ENCODE data around the gene CRACR2A.

CRACR2A gene

GRCh38 chr12:3740480-3741231 is 12.3 kb downstream of the CRACR2A start:
- DNase-seq (ENCODE audit: low read depth): no peak
- H3K4me3 ChIP-seq (ENCODE audit: low read depth, low read length): no peak overlapping the region
- TF ChIP-seq MAX (IDR thresholded peaks at IDR 0.05; ENCODE audit: low read depth, low read length): no peak
- TF ChIP-seq CTCF (IDR thresholded peaks at IDR 0.05; ENCODE audit: low read depth, low read length): no peak
- no peak for TF ChIP-seq POLR2A (IDR thresholded peaks at IDR 0.05; ENCODE audit: extremely low read depth, insufficient read length)
- no peak for TF ChIP-seq MYC (IDR thresholded peaks at IDR 0.05; ENCODE audit: low read depth, low read length)

- TF ChIP-seq MAX (IDR thresholded peaks at IDR 0.05; ENCODE audit: low read depth, low read length): no peak
- no peak for TF ChIP-seq MYC (IDR thresholded peaks at IDR 0.05; ENCODE audit: low read depth, low read length)
- TF ChIP-seq CTCF (IDR thresholded peaks at IDR 0.05; ENCODE audit: low read depth, low read length): no peak
- TF ChIP-seq POLR2A (IDR thresholded peaks at IDR 0.05; ENCODE audit: extremely low read depth, insufficient read length): no peak
- no peak overlapping the region for H3K4me3 ChIP-seq (ENCODE audit: low read depth, low read length)
- DNase-seq (ENCODE audit: low read depth): no peak
These were observed 17.5 kb downstream of the CRACR2A start for GRCh38 chr12:3735432-3735831.

GRCh38 chr12:3732901-3733300 is 20.0 kb downstream of the CRACR2A start:
- TF ChIP-seq MAX (IDR thresholded peaks at IDR 0.05; ENCODE audit: low read depth, low read length): no peak
- TF ChIP-seq MYC (IDR thresholded peaks at IDR 0.05; ENCODE audit: low read depth, low read length): no peak
- no peak for TF ChIP-seq CTCF (IDR thresholded peaks at IDR 0.05; ENCODE audit: low read depth, low read length)
- TF ChIP-seq POLR2A (IDR thresholded peaks at IDR 0.05; ENCODE audit: extremely low read depth, insufficient read length): no peak
- no peak for DNase-seq (ENCODE audit: low read depth)
- no peak overlapping the region for H3K4me3 ChIP-seq (ENCODE audit: low read depth, low read length)

GRCh38 chr12:3730111-3730510 is 22.8 kb downstream of the CRACR2A start:
- no peak for TF ChIP-seq MAX (IDR thresholded peaks at IDR 0.05; ENCODE audit: low read depth, low read length)
- no peak for TF ChIP-seq CTCF (IDR thresholded peaks at IDR 0.05; ENCODE audit: low read depth, low read length)
- TF ChIP-seq MYC (IDR thresholded peaks at IDR 0.05; ENCODE audit: low read depth, low read length): no peak
- TF ChIP-seq POLR2A (IDR thresholded peaks at IDR 0.05; ENCODE audit: extremely low read depth, insufficient read length): no peak
- no peak overlapping the region for H3K4me3 ChIP-seq (ENCODE audit: low read depth, low read length)
- peak; percentile 56 for DNase-seq (ENCODE audit: low read depth)

GRCh38 chr12:3728686-3729085 is 24.2 kb downstream of the CRACR2A start:
- peak; percentile 68 for TF ChIP-seq MAX (IDR thresholded peaks at IDR 0.05; ENCODE audit: low read depth, low read length)
- no peak for TF ChIP-seq CTCF (IDR thresholded peaks at IDR 0.05; ENCODE audit: low read depth, low read length)
- TF ChIP-seq POLR2A (IDR thresholded peaks at IDR 0.05; ENCODE audit: extremely low read depth, insufficient read length): no peak
- peak; percentile 65 for TF ChIP-seq MYC (IDR thresholded peaks at IDR 0.05; ENCODE audit: low read depth, low read length)
- H3K4me3 ChIP-seq (ENCODE audit: low read depth, low read length): peak overlapping the region; percentile 42
- DNase-seq (ENCODE audit: low read depth): peak; percentile 97

All from NB4 (cell line).